ENCODE measurements around the gene NDUFS8. TPM values are rescaled to one million over a fixed set of nuclear protein-coding genes. Genes with fewer than 3 reads are reported as not detected.
A peak's percentile ranks its signal among the peaks of the same experiment; 100 is the strongest.

NDUFS8 gene
- total and polyA plus RNA-seq, 2 of the 13 experiments (the other 11 are each of a cell fraction or from before 2014, with no cell fraction given) = 96.7 to 158 TPM

- TF ChIP-seq ZNF687 (CRISPR knock-in tag; IDR thresholded peaks at IDR 0.05) (peak; percentile 92), PHB2 (IDR thresholded peaks at IDR 0.05; ENCODE audit: partially characterized antibody) (no peak), ZBTB37 (CRISPR knock-in tag; IDR thresholded peaks at IDR 0.05) (peak; percentile 73; the same call in 1 of the 2 replicates), BCL3 (CRISPR knock-in tag; IDR thresholded peaks at IDR 0.05) (no peak), GABPB1 (CRISPR knock-in tag; IDR thresholded peaks at IDR 0.05) (peak; percentile 47; the same call in 1 of the 2 replicates), SMC3 (IDR thresholded peaks at IDR 0.05; ENCODE audit: low read length) (no peak), RNF2 (conservative IDR thresholded peaks at IDR 0.05; ENCODE audit: low read depth) (no peak), LCORL (IDR thresholded peaks at IDR 0.05) (no peak), LCORL (CRISPR knock-in tag; IDR thresholded peaks at IDR 0.05) (peak; percentile 89), ZFP90 (CRISPR knock-in tag; IDR thresholded peaks at IDR 0.05; ENCODE audit: borderline replicate concordance) (0 out of 2 replicates have a peak, but pooled peaks have one; percentile 73), FOXO1 (CRISPR knock-in tag; IDR thresholded peaks at IDR 0.05) (0 out of 2 replicates have a peak, but pooled peaks have one; percentile 21), BRF2 (CRISPR knock-in tag; IDR thresholded peaks at IDR 0.05) (no peak), NFYC (CRISPR knock-in tag; IDR thresholded peaks at IDR 0.05) (peak; percentile 46; the same call in 1 of the 2 replicates), ZNF350 (CRISPR knock-in tag; IDR thresholded peaks at IDR 0.05; ENCODE audit: borderline replicate concordance, low read depth) (peak; percentile 64; the same call in 1 of the 2 replicates), TOPORS (CRISPR knock-in tag; IDR thresholded peaks at IDR 0.05) (no peak)
- TF ChIP-seq, protein P1, sequence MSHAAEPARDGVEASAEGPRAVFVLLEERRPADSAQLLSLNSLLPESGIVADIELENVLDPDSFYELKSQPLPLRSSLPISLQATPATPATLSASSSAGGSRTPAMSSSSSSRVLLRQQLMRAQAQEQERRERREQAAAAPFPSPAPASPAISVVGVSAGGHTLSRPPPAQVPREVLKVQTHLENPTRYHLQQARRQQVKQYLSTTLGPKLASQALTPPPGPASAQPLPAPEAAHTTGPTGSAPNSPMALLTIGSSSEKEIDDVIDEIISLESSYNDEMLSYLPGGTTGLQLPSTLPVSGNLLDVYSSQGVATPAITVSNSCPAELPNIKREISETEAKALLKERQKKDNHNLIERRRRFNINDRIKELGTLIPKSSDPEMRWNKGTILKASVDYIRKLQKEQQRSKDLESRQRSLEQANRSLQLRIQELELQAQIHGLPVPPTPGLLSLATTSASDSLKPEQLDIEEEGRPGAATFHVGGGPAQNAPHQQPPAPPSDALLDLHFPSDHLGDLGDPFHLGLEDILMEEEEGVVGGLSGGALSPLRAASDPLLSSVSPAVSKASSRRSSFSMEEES (CRISPR knock-in tag; IDR thresholded peaks at IDR 0.05) = peak; percentile 92
- TF ChIP-seq, protein P2, sequence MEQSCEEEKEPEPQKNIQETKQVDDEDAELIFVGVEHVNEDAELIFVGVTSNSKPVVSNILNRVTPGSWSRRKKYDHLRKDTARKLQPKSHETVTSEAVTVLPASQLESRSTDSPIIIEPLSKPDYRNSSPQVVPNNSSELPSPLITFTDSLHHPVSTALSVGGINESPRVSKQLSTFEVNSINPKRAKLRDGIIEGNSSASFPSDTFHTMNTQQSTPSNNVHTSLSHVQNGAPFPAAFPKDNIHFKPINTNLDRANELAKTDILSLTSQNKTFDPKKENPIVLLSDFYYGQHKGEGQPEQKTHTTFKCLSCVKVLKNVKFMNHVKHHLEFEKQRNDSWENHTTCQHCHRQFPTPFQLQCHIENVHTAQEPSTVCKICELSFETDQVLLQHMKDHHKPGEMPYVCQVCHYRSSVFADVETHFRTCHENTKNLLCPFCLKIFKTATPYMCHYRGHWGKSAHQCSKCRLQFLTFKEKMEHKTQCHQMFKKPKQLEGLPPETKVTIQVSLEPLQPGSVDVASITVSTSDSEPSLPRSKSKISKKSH (CRISPR knock-in tag; IDR thresholded peaks at IDR 0.05; ENCODE audit: borderline replicate concordance) = no peak; the same call in 1 of the 2 replicates
Measured at GRCh38 chr11:68016904-68017817, 13.3 kb upstream of the NDUFS8 start (continued).
